HG02970 (cell line): ENCODE data around the gene UGT3A2.

Experiments
- ATAC-seq: cut with Tn5 transposase; IDR thresholded peaks from one replicate; pipeline ENCODE4 v1.9.1; 2021; ENCODE audit warnings: mild to moderate bottlenecking, moderate library complexity, moderate number of reproducible peaks; ENCODE audit not compliant: unreplicated experiment, low FRiP score

The UGT3A2 gene

DNA sequence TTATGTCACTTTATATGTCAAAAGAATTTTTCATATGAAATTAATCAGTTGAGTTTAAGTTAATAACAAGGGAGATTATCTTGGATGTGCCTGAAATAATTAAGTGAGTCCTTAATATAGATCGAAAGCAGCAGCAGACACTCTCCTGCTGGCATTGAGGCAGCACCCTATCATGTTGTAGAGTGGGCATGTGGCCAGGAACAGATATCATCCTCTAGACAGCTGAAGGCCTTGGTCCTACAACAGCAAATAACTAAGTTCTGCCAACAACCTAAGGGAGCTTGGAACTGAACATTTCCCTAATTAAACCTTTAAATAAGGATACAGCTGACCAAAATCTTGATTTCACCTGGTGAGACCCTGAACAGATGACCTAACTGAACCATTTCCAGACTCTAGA, 49.7 kb downstream of the UGT3A2 start:
- no peak for ATAC-seq

DNA sequence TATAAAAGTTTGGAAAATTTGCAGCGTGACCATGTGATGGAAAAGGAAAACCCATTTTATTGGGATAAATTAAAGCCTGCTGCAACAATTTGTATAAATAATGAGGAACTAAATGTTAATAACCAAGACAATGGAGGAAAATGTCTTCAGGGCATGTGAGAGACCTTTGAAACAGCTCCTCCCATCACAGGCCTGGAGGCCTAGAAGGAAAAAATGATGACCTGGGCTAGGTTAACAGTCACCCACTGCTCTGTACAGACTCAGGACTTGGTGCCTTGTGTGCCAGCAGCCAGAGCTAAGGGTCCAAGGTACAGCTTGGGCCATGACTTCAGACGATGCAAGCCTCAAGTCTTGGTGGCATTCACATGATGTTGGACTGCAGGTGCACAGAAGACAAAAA, 53.5 kb downstream of the UGT3A2 start:
- ATAC-seq, result no peak

DNA sequence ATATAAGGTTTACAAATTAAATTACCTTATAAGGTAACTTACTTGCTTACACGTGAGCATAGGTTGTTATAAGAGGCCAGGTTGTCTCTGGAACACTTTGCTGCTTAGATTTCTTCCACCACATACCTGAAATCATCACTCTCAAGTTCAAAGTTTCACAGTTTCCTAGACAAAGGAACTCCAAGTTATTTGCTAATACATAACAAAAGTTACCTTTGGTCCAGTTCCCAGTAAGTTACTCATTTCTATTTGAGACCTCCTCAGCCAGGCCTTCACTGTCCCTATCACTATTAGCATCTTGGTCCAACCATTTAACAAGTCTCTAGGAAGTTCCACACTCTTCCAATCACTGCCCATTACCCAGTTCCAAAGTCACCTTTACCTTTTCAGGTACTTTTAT, 57.0 kb downstream of the UGT3A2 start:
- no peak for ATAC-seq

GRCh38 chr5:36007366-36007765, 59.3 kb downstream of the UGT3A2 start:
- no peak for ATAC-seq

- no peak for ATAC-seq
Observed at GRCh38 chr5:36006163-36006562, 60.5 kb downstream of the UGT3A2 start.

DNA sequence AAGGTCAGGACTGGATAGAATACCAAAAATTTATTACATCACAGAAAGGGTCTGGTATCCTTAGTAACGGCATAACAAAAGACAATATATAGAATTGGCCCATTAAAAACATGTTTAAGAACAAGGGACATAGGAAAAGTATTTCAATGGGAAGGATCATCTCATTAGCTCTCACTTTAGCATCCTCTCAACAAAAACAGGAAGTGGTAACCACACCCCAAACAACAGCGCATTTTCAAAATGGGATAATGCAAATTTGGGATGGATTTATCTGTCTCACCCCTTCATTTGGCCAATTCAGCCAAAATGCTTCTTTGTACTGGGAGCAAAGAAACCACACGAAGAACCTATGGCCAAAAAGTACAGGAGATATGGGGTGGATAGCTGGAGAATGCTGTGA, 65.7 kb downstream of the UGT3A2 start:
- ATAC-seq, result no peak

GRCh38 chr5:35999547-35999946, 67.1 kb downstream of the UGT3A2 start:
- ATAC-seq, result no peak

DNA sequence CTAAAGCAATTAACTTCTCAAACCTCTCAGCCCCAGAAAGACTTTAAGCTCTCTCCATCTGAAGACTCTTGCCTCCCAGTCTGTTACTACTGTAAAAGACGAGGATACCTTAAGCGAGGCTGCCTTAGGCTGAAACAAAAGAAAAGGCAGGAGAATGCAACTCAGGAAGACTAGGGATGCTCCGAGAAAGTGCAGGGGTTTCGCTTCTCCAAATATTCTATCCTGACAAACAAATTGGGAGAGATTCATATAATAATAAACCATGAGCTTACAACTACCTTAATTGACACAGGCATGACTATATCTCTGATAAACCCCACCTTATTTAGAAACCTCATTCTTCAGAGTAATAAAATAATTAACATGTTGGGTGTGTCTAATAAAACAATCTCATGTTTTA, 70.6 kb downstream of the UGT3A2 start:
- ATAC-seq, result no peak

DNA sequence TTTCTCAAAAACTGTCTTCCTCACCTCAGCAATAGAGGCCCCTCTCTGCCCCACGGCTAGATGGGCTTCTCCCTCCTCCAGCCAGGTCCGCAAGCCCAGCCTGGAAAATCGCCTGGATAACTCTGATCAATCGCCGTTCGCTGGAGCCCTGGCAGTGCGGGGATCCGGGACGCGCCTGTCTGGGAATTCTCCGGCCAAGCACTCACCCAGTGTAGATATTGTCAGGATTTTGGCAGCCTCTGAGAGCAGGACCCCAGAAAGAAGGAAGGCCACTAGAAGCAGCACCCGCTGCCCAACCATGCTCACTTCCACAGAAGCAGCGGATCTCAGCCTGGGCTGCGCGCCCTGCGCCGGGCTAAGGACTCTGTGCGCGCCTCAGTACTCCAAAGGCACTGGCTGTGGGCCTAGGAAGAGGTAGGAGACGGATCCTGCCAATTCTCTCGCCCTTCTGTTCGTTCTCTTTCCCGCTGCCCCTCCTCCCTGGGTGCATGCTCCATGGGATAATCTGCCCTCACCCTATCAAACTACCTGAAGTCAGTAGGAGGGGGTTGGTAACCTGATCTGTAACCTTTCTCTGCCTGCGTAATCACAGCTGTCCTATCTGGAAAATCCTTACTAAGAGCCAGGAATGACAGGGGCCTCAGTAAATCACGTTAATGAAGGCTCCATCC, 75.6 kb downstream of the UGT3A2 start, which contains the start of gene UGT3A1:
Gene UGT3A1, minus strand, starts transcription at position 450 of the 671 bp plus-strand sequence. Its CDS starts 150 bp downstream, at position 300.
- ATAC-seq, result no peak

DNA sequence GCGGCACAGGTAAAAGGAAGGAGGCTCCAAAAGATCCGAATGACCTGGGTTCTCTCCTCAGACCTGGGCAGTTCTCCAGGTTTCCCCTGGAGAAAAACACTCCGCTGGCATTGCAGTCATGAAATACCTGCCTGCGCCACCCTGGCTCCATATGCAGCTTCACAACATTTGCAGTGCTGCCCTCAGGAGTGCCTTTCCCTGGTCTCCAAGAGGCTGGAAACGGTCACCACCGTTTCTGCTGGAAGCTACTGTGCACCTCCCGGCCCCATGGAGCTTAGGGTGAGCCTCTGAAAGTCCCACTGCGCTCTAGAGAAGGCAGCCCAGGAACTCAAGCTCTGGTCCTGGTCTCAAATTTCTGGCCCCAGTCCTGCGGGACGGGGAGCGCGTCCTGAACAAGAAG, 76.2 kb downstream of the UGT3A2 start:
- no peak for ATAC-seq

GRCh38 chr5:35988529-35988928, 78.2 kb downstream of the UGT3A2 start:
- no peak for ATAC-seq

DNA sequence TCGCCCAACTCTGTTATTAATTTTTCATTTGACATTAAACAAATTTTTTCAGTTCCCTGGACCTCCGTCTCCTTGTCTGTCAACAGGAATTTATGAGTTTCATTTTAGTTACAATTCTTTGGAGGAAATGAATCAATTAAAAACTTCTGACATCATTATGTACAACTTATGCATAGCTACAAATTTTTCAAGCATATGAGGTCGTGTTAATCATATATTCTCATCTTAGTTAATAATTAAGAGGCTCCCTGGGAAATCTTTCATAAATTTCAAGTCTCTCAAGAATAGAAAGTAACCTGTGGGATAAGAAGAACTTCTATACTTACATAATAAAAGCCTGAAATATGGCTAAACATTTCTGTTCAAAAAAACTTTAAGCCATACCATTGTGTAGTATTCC, 78.9 kb downstream of the UGT3A2 start:
- ATAC-seq, result no peak
